Thoracic aorta (tissue), 2 donors: ENCODE data around the gene PHLDA2. TPM values are rescaled to one million over a fixed set of nuclear protein-coding genes. Genes with fewer than 3 reads are reported as not detected.

Experiments
- ATAC-seq: fragments of 150-250 bp; one replicate; pipeline ENCODE4 v1.8.0; 2017; ENCODE audit warnings: low read depth; ENCODE audit not compliant: insufficient number of reproducible peaks, low FRiP score
- DNase-seq: peaks from one replicate; pipeline ENCODE4 v3.0.0-alpha.2; 2020; ENCODE audit warnings: low spot score
- H3K27ac ChIP-seq, 2 donors: fragments of 200-600 bp; sonication (generic); 1 replicate in 1 of 2; 2 replicates in 1 of 2; pipeline ENCODE4 v1.5.1; 2016; ENCODE audit warnings: mild to moderate bottlenecking in 2 of 2, moderate library complexity in 2 of 2
- H3K27me3 ChIP-seq: fragments of 200-600 bp; sonication (generic); replicated peaks from 2 replicates; pipeline ENCODE4 v1.6.0; 2016; ENCODE audit warnings: mild to moderate bottlenecking; ENCODE audit not compliant: insufficient read depth
- H3K36me3 ChIP-seq: fragments of 200-600 bp; sonication (generic); one replicate; pipeline ENCODE4 v1.5.1; 2016
- H3K4me1 ChIP-seq, 2 donors: fragments of 200-600 bp; sonication (generic); 1 replicate in 1 of 2; 2 replicates in 1 of 2; pipeline versions ENCODE4 v1.5.1 to v1.6.0; 2016; ENCODE audit warnings: low read depth in 2 of 2, mild to moderate bottlenecking in 1 of 2; ENCODE audit not compliant: control insufficient read depth in 1 of 2
- H3K4me3 ChIP-seq: fragments of 200-600 bp; sonication (generic); 2 replicates; pipeline ENCODE4 v1.5.1; 2016; ENCODE audit warnings: mild to moderate bottlenecking
- H3K9me3 ChIP-seq: fragments of 200-600 bp; sonication (generic); 2 replicates; pipeline ENCODE4 v1.5.1; 2016
- CTCF ChIP-seq: fragments of 200-600 bp; sonication (generic); IDR thresholded peaks from one replicate; pipeline ENCODE4 v1.5.1; 2019; ENCODE audit warnings: antibody characterized with exemption
- total RNA-seq, 2 donors: library from RNA; depleted of rRNA; stranded (reverse); fragments of >200 nt; gene quantifications; one replicate each; pipeline versions ENCODE4 v1.1.0 to v1.2.3, GENCODE V29; 2016

PHLDA2 gene
- total RNA-seq, 2 donors from 2014 or later: 14.4 to 21.3 TPM

GRCh38 chr11:2961080-2961479 lies 31.9 kb upstream of the PHLDA2 start:
- no peak overlapping the region for H3K4me3 ChIP-seq
- no peak for TF ChIP-seq CTCF
- H3K9me3 ChIP-seq: no peaks in the 10 kb centered on the region
- ATAC-seq (no peak), DNase-seq (no peak)
- H3K27me3 ChIP-seq: no peaks in the 10 kb centered on the region
- H3K36me3 ChIP-seq: peaks cover 46% of the 10 kb centered on the region
- H3K4me1 ChIP-seq: no peaks in the 10 kb centered on the region
- H3K27ac ChIP-seq: no peak overlapping the region

GRCh38 chr11:2960139-2960538 lies 30.9 kb upstream of the PHLDA2 start:
- Histone ChIP-seq H3K27me3 (no peaks in the 10 kb centered on the region), H3K27ac (no peak overlapping the region), H3K9me3 (no peaks in the 10 kb centered on the region), H3K4me3 (no peak overlapping the region), H3K36me3 (peaks cover 46% of the 10 kb centered on the region), H3K4me1 (no peaks in the 10 kb centered on the region)
- DNase-seq (no peak), ATAC-seq (no peak)
- no peak for TF ChIP-seq CTCF

- Histone ChIP-seq H3K27ac (no peak overlapping the region), H3K9me3 (no peaks in the 10 kb centered on the region), H3K36me3 (peaks cover 53% of the 10 kb centered on the region), H3K4me3 (no peak overlapping the region), H3K4me1 (no peaks in the 10 kb centered on the region), H3K27me3 (no peaks in the 10 kb centered on the region)
- no peak for TF ChIP-seq CTCF
- DNase-seq (no peak), ATAC-seq (no peak)
These were observed 29.0 kb upstream of the PHLDA2 start for GRCh38 chr11:2958251-2958650.

- no peak for ATAC-seq
- Histone ChIP-seq H3K4me3 (no peak overlapping the region), H3K27ac (no peak overlapping the region), H3K27me3 (no peaks in the 10 kb centered on the region), H3K4me1 (peaks cover 0 to 9% of the 10 kb centered on the region in 2 donors), H3K9me3 (no peaks in the 10 kb centered on the region), H3K36me3 (peaks cover 61% of the 10 kb centered on the region)
- DNase-seq: no peak
- no peak for TF ChIP-seq CTCF
These were observed 26.8 kb upstream of the PHLDA2 start for GRCh38 chr11:2955906-2956476.

GRCh38 chr11:2954263-2954662 lies 25.0 kb upstream of the PHLDA2 start:
- TF ChIP-seq CTCF: no peak
- H3K36me3 ChIP-seq: peaks cover 70% of the 10 kb centered on the region
- H3K9me3 ChIP-seq: no peaks in the 10 kb centered on the region
- H3K27me3 ChIP-seq: no peaks in the 10 kb centered on the region
- peaks cover 0 to 11% of the 10 kb centered on the region in 2 donors for H3K4me1 ChIP-seq
- ATAC-seq: no peak
- no peak overlapping the region for H3K4me3 ChIP-seq
- H3K27ac ChIP-seq: no peak overlapping the region
- DNase-seq: no peak
